Measurements from ENCODE around the gene BLTP3A. TPM values are rescaled to one million over a fixed set of nuclear protein-coding genes. Genes with fewer than 3 reads are reported as not detected.

Gene BLTP3A
- total and polyA plus RNA-seq, 10 of the 15 experiments (the other 5 are each of a cell fraction or from before 2014, with no cell fraction given) = 2.7 to 16.7 (median 9.9) TPM

- peak; percentile 82 for TF ChIP-seq ZNF687 (IDR thresholded peaks at IDR 0.05)
- TF ChIP-seq CHD2 (IDR thresholded peaks at IDR 0.05; ENCODE audit: borderline replicate concordance, low read depth, low read length) = no peak
- TF ChIP-seq SP1 (IDR thresholded peaks at IDR 0.05; ENCODE audit: low read depth, low read length) = no peak
- TF ChIP-seq FOXM1 (IDR thresholded peaks at IDR 0.05; ENCODE audit: low read depth, low read length) = peak; percentile 79; the same call in 1 of the 2 replicates
- TF ChIP-seq SIN3A (IDR thresholded peaks at IDR 0.05; ENCODE audit: low read depth, low read length) = no peak
- TF ChIP-seq USF1 (IDR thresholded peaks at IDR 0.05; ENCODE audit: borderline replicate concordance, extremely low read length, insufficient read depth, low read depth, low read length) = no peak
- peak; percentile 37; the same call in 1 of the 3 replicates for TF ChIP-seq POU2F2 (IDR thresholded peaks at IDR 0.05; ENCODE audit: borderline replicate concordance, low read depth, low read length)
- TF ChIP-seq CBX5 (IDR thresholded peaks at IDR 0.05; ENCODE audit: low read depth) = 0 out of 2 replicates have a peak, but pooled peaks have one; percentile 63
- TF ChIP-seq ASH2L (IDR thresholded peaks at IDR 0.05; ENCODE audit: borderline replicate concordance, low read depth) = peak; percentile 85; the same call in 1 of the 2 replicates
- no peak for TF ChIP-seq MYC (IDR thresholded peaks at IDR 0.05; ENCODE audit: insufficient read depth, insufficient read length, insufficient replicate concordance, low read length, severe bottlenecking)
- TF ChIP-seq HDAC2 (IDR thresholded peaks at IDR 0.05) = 0 out of 2 replicates have a peak, but pooled peaks have one; percentile 36
- TF ChIP-seq RB1 (IDR thresholded peaks at IDR 0.05; ENCODE audit: borderline replicate concordance) = no peak
- no peak for TF ChIP-seq ZNF274 (IDR thresholded peaks at IDR 0.05; ENCODE audit: insufficient read depth, insufficient read length)
- no peak for TF ChIP-seq CBX3 (IDR thresholded peaks at IDR 0.05; ENCODE audit: borderline replicate concordance, low read depth)
- TF ChIP-seq SMAD1 (IDR thresholded peaks at IDR 0.05; ENCODE audit: low read depth, partially characterized antibody) = no peak
- peak; percentile 92 for TF ChIP-seq DPF2 (IDR thresholded peaks at IDR 0.05)
- TF ChIP-seq SRF (IDR thresholded peaks at IDR 0.05; ENCODE audit: low read depth in 2 of 2, low read length in 2 of 2) = peak in 1 of 2 experiments; percentile 71; a peak in 1 of 4 replicates
- peak; percentile 79; the same call in 1 of the 2 replicates for TF ChIP-seq PML (IDR thresholded peaks at IDR 0.05; ENCODE audit: low read length)
- peak; percentile 98 to 99 for TF ChIP-seq BHLHE40 (IDR thresholded peaks at IDR 0.05; ENCODE audit: borderline replicate concordance in 1 of 2, low read depth in 2 of 2, low read length in 1 of 2)
Observed at GRCh38 chr6:34810936-34811632, 19.2 kb downstream of the BLTP3A start (continued).

Data from GM12878 (cell line).